ENCODE measurements around the gene POU3F1.

The POU3F1 gene

GRCh38 chr1:38004284-38005108, 42.1 kb downstream of the POU3F1 start:
- DNase-seq (ENCODE audit: low spot score), result no peak

GRCh38 chr1:38003261-38004250, 43.0 kb downstream of the POU3F1 start:
- DNase-seq (ENCODE audit: low spot score), result no peak

- DNase-seq (ENCODE audit: low spot score), result no peak
Measured at GRCh38 chr1:38000529-38001455, 45.8 kb downstream of the POU3F1 start.

GRCh38 chr1:38000233-38000528, 46.4 kb downstream of the POU3F1 start:
- no peak for DNase-seq (ENCODE audit: low spot score)

- DNase-seq (ENCODE audit: low spot score), result no peak
Measured at GRCh38 chr1:37999430-38000232, 47.0 kb downstream of the POU3F1 start.

- no peak for DNase-seq (ENCODE audit: low spot score)
Measured at GRCh38 chr1:37998913-37999429, 47.6 kb downstream of the POU3F1 start.

GRCh38 chr1:37998089-37998808, 48.3 kb downstream of the POU3F1 start:
- no peak for DNase-seq (ENCODE audit: low spot score)

- DNase-seq (ENCODE audit: low spot score), result no peak
Measured at GRCh38 chr1:37997256-37998088, 49.1 kb downstream of the POU3F1 start.

GRCh38 chr1:37995751-37996345, 50.7 kb downstream of the POU3F1 start:
- DNase-seq (ENCODE audit: low spot score), result no peak

GRCh38 chr1:37994886-37995566, 51.6 kb downstream of the POU3F1 start:
- no peak for DNase-seq (ENCODE audit: low spot score)
